ENCODE results near the gene UNC13A.
"Not testable (repeated sequence)": the region's sequence is repeated elsewhere in the genome, so short reads cannot be mapped to it uniquely, and the experiment has no call there.

The UNC13A gene

DNA sequence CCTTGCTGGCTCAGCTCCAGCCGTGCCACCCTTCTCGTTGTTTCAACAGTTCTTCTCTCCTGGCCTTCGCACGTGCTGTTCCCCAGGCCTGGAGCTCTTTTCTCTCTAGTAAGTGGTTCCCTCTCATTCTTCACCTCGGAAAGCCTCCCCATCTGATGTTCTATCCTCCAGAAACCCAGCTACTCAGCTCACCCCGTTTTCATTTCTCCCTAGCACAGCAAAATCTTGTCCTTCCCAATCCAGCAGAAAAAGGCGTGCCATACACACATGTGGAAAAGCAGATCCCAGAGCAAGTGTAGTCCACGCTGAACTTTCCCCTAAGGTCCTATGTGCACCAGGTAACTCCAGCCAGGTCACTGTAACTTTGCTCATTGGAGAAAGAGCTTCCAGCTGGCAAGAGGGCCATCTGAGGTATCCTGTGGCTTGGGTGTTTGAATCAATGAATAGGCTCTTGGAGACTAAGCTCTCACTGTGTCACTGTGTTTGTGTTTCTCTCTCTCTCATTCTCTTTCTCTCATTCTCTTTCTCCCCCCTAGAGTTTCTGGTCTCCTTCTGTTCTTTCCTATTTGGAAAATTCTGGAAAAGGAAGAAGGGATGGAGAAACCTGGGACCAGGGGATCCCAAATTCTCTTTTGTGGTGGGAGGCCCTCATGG lies 83.7 kb downstream of the UNC13A start:
- DNase-seq (ENCODE audit: low spot score): no peak

DNA sequence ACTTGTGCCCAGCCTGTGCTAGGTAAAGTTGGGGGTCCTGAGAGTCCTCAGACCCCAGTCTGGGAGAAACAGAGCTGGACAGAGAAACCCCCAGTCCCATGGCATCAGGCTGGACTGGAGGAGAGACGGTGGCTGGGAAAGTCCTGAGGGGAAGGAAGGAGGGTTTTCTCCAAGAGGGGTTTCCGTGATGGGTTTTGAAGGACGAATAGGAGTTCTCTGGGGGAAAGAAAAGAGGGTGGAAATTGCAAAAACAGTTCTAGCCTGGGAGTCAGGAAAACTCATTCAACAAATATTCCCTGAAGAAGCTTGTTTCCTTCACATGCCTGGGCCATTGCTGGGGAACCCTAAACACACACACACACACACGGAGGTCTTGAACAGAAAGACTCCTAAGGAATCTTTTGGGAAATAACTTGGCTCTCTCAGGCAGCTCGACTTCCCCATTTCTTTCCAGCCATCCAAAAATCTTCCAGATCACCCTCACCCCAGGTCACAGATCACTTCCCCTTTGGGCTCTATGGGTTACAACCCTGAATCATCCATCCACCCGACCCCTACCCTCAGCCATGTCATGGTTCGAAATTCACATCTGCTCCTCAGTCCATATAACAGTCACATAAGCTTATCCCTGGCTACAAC lies 85.2 kb downstream of the UNC13A start:
- no peak for DNase-seq (ENCODE audit: low spot score)

DNA sequence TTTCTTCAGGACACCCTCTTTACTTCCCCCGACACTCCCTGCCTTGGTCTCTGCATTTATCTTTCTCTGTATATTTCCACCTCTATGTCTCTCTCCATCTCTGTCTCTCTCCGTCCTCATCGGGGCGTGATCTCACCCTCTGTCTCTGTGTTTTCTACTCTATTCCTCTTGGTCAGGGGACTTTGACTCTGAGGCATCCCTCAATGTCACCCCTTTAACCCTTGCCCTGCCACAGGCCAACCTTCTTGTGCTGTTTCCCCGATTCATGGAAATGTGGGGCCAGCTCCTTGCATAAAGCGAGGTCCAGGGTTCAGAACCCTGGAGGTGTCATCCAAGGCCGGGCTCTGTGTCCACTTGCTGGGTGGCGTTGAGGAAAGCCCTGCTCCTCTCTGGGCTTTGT lies 85.9 kb downstream of the UNC13A start:
- DNase-seq (ENCODE audit: low spot score): no peak

DNA sequence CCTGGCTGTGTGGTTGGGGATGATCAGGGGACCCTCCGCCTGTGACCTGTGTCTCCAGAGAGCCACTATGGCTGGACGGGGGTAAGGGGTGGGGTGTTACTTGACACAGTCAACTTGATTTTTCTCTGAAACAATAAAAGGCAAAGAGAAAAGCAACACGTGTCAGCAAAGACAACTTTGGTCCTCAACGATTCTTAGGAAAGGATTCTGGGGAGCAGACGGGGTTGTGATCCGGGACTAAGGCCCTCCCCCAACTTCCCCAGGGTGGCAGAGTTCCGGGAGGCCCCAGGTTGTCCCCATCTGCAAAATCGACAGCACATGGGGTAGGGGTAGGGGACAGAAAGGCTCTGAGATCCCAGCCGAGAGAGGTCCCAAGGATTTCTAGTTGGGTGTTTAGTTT lies 86.5 kb downstream of the UNC13A start:
- DNase-seq (ENCODE audit: low spot score): no peak

DNA sequence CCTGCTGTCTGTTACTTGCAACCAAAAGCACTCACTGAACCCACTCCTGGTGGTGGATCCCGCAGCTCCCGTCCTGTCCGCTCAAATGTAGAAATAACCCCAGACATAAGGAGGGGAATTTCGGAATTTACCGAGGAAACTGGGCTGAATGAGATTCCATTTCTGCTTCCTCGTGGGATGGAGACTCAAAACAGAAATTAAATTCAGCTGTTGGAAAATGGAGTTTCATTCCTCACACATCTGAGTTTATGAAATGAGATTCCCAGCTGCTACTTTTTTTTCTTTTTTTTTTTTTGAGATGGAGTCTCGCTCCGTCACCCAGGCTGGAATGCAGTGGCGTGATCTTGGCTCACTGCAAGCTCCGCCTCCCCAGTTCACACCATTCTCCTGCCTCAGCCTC lies 88.4 kb downstream of the UNC13A start:
- no peak for DNase-seq (ENCODE audit: low spot score)

DNA sequence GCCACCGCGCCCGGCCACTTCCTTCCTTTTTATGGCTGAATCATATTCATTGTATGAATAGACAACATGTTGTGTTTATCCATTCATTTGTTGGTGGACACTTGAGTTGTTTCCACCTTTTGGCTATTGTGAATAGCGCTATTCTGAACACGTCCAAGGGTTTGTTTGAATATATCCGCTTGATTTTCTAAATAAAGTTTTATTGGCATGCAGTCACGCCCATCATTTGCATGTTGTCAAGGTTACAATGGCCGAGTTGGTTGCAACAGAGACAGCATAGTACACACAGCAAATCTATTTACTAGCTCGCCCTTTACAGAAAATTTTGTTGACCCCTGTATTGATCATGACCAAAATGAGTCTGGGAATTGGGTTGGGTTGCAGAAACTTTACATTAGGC lies 89.2 kb downstream of the UNC13A start:
- no peak for DNase-seq (ENCODE audit: low spot score)

DNA sequence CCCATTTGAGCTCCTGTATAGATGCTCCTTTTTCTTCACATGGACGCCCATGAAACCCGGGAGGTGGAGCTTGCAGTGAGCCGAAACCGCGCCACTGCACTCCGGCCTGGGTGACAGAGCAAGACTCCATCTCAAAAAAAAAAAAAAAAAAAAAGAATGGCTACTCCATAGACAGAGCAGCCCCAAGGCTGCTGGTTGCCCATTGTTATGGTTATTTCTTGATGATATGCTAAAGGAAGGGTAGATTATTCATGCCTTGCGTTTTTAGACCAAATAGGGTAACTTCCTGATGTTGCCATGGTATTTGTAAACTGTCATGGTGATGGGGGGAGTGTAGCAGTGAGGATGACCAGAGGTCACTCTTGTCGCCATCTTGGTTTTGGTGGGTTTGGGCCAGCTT lies 90.1 kb downstream of the UNC13A start:
- not testable (repeated sequence) for DNase-seq (ENCODE audit: low spot score)

DNA sequence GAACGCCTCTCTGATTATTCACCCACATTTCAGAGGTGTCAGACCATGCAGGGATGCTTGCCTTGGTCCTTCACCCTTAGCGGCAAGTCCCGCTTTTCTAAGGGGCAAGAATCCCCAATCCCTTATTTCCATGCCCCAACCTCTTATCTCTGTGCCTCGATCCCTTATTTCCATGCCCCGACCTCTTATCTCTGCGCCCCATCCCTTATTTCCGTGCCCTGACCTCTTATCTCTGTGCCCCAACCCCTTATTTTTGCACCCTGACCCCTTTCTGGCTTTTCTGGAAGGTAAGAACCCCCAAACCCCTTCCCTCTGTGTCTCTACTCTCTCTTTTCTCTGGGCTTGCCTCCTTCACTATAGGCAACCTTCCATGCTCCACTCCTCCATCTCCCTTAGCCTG lies 93.9 kb downstream of the UNC13A start:
- not testable (repeated sequence) for DNase-seq (ENCODE audit: low spot score)

DNA sequence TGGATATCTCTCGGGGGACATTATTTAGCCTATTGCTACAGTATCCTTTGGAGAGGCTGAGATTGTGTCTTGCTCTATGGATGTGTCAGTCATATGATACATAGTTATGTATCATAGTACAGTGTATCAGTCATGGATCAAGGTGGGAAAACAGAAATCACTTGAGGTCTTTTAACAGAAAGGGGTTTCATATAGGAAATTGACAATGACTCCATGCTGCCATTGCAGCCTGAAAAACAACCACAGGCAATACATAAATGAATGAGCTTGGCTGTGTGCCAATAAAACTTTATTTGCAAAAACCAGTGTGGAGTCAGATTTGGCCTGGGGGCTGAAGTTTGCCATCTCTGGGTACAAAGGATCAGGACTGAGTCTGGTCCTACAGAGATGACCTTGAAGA lies 97.3 kb downstream of the UNC13A start:
- DNase-seq (ENCODE audit: low spot score): no peak

DNA sequence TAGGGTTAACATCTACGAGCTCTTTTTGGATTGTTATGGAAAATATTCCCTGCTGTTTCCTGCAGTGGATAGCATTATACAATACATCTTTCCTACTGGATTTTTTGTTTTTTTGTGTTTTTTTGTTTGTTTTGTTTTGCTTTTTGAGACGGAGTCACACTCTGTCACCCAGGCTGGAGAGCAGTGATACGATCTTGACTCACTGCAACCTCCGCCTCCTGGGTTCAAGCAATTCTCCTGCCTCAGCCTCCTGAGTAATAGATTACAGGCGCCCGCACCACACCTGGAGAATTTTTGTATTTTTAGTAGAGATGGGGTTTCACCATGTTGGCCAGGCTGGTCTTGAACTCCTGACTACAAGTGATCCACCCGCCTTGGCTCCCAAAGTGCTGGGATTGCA lies 102.8 kb downstream of the UNC13A start:
- not testable (repeated sequence) for DNase-seq (ENCODE audit: low spot score)

DNA sequence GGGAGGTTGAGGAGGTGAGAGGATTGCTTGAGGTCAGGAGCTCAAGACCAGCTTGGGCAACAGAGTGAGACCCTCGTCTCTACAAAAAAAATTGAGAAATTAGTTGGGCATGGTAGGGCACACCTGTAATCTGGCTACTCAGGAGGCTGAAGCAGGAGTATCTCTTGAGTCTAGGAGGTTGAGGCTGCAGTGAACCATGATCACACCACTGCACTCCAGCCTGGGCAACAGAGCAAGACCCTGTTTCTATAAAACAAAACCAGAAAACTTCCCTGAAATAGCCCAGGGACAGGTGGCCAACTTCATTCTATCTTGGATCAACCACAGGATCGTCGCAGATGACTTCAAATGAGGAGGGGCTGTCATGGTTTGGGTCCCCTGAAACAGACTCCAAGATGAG lies 104.0 kb downstream of the UNC13A start:
- DNase-seq (ENCODE audit: low spot score): no peak

DNA sequence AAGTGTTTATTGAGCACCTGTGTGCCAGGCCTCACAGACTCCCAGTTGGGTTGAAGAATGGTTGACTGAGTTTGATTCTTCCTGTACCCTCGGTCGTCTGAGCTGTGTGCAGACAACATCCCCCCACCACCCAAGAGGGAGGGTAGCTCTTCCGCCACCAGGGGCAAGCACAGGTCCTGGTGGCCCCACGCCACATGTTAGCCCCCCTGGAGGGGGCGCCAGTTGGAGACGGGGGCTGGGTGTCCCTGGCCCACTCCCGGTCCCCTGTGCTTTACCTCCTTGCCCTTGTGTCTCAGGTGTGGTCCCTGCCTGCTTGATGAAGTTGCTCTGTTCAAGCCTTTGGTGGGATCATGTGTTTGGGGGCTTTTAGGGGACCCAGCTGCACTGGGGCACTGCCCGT lies 105.5 kb downstream of the UNC13A start:
- no peak for DNase-seq (ENCODE audit: low spot score)

DNA sequence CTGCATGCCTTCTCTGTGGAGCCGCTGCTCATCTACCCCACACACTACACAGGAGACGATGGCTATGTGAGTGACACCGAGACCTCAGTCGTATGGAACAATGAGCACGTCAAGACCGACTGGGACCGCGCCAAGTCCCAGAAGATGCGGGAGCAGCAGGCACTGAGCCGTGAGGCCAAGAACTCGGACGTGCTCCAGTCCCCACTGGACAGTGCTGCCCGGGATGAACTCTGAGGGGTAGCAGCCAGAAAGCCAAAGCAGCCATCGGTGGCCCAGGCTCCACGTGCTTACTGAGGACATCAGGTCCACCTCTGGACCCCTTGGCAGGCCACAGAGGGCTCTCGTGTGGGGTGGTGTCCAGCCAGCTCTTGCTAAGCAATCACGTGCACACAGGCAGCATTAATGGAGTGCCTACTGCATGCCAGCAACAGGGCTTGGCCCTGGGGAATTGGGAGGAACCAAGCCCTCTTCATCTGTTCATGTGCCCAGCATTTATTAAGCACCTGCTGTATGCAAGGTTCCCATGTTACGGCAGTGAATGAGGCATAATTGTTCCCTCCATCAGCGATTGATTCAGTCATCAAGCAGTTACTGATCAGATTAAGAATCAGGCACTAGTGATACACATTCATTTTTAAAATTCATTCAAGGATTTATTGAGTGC lies 106.8 kb downstream of the UNC13A start:
- no peak for DNase-seq (ENCODE audit: low spot score)

DNA sequence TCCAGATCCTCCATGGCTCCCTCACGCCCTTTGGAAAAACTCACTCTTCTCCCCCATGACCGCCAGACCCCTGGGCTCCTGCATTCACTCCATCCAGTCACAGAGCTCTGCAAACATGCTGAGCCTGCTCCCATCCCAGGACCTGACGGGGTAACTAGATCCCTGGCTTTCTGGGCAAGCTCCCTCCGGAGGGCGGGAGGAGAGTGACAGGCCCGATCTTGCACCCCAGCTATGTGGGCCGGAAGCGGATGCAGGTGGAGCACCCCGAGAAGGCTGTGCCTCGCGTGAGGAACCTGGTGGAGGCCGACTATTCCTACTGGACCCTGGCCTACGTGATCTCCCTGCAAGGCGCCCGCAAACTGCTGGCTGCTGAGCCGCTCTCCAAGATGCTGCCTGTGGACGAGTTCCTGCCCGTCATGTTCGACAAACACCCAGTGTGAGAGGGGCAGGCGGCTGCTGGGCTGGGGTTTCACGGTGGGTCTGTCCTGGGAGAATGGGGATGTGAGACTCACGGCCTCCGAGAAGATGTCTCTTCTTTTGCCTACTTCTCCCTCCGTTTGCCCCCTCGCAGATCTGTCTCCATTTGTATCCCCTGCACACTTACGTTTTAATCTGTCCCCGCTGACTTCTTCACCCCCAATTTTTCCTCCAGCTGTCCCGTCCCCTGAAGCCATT lies 107.5 kb downstream of the UNC13A start:
- DNase-seq (ENCODE audit: low spot score): no peak

DNA sequence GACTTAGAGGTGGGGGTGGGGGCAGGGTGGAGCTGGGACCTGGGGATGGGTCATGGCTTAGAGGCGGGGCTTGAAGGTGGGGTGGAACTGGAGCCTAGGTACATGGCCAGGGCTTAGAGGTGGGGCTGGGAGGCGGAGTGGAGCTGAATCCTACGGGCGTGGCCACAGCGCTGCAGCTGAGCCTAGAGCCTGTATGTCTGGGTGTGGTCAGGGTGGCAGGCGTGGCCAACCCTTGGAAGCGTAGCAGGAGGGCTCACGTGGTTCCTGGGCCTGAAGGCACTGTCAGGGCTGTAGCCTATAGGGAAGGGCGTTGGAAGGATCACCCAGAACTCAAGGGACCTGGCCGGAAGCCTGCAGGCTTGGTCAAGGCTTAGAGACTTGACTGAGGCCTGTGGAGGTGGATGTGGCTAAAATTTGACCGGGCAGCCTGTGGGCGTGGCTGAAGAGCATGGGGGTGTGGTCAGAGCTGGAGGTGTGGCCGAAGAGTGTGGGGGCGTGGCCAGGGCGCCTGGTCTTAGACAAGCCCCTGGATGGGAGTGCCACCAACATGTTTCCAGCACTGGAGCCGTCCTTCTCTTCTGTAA lies 108.4 kb downstream of the UNC13A start:
- peak; percentile 96 for DNase-seq (ENCODE audit: low spot score)

DNA sequence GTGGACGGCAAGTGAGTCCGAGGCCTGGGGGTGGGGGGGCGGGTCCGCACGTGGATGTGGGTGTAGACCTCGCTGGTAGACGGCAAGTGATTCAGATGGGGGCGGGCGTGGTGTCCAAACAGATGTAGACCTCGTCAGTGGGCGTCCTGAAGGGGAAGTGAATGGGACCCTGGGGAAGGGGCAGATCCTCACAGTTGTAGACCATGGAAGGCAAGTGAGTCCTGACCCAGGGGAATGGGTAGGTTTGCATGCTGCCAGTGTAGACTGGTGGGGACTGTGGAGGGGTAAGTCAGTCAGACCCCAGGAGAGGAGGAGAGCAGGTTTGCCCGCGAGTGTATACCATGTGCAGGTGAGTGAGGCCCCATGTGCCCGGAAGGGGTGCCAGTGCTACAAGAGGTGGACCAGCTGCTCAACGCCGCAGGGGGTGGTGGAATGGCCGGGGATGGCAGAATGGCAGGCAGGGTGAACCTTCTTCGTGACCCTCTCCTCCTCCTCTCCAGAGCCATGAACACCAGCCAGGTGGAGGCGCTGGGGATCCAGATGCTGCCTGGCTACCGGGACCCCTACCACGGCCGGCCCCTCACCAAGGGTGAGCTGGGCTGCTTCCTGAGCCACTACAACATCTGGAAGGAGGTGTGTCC lies 110.6 kb downstream of the UNC13A start:
- DNase-seq (ENCODE audit: low spot score): no peak

DNA sequence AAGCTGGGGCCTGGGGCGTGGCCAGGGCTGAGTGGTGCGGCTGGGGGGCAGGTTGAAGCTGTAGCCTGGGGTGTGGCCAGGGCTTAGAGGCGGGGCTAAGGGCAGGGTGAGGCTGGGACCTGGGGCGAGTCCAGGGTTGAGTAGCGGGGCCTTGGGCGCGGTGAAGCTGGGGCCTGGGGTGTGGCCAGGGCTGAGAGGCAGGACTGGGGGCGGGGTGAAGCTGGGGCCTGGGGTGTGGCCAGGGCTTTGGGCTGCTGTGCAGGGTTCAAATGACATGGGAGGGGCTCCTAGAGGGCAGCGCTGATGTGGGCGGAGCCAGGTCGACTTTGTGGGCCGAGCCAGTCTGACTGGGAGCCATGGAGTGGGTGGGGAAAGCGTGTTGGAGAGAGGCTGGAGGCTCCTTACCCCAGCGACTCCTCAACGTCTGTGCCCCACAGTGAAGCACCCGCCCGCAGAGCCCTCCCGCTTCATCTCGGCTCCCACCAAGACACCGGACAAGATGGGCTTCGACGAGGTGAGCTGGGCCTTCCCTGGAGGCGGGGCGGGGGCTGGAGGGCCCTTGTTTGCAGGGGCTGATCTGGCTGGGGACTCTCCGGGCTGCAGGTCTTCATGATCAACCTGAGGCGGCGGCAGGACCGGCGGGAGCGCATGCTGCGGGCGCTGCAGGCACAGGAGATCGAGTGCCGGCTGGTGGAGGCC lies 111.2 kb downstream of the UNC13A start:
- peak; percentile 46 for DNase-seq (ENCODE audit: low spot score)

DNA sequence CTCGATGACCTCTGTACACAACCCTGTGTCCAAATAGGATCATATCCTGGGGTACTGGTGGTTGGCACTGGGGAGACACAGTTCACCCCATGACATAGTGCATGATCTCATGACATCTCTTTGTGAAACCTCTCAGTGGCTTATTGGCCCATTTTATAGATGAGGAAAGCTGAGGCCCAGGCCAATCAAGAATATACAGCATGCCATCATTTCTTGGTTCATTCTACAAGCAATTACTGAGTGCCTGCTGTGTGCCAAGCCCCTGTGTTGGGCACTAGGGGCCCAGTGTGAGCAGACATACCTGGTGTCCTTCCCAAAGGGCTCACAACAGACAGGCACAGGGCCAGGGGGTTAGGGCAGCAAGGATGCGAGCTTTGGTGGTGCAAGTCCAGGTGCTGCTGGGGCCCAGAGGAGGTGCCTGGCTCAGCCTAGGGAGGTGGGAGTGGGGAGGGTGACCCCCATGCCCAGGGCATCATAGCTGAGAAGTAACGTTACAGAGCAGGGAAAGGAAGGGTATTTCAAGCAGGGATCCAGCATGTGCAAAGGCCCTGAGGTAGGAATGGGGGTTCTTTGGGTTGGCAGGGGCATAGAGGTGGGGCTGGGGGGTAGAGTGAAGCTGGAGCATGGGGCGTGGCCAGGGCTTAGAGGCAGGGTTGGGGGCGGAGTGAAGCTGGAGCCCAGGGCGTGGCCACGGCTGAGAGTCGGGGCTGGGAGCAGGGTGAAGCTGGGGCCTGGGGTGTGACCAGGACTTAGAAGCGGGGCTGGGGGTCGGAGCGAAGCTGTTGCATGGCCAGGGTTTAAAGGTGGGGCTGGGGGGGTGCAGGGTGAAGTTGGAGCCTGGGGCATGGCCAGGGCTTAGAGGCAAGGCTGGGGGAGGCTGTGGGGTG lies 112.0 kb downstream of the UNC13A start:
- no peak for DNase-seq (ENCODE audit: low spot score)

DNA sequence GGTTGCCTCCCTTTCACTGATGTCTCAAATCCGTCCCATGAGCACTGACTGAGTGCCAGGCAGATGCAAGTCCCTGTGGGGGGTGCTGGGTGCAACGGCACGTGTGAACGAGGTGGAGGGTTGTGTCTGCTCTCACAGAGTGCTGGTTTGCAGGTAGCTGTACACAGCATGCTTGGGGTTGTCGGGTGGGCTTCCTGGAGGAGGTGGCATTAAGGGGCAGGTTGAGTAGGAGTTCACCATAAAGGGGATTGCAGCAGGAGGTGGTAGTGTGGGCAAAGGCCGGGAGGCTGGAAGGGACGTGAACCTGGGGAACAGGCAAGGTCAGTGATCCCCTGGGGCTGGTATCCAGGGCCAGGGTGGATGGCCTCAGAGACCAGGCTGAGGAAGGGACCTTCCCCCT lies 115.5 kb downstream of the UNC13A start:
- DNase-seq (ENCODE audit: low spot score): no peak

DNA sequence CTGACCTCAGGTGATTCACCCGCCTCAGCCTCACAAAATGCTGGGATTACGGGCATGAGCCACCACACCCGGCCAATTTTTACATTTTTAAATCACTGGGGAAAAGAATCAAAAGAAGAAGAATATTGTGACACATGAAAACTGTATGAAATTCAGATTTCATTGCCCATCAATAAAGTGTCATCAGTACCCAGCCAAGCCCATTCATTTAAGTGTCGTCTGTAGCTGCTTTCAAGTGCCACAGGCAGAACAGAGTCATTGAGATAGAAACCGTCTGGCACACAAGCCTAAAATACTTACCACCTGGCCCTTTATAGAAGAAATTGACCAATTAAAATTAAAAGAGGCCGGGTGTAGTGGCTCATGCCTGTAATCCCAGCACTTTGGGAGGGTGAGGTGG lies 117.4 kb downstream of the UNC13A start:
- DNase-seq (ENCODE audit: low spot score): no peak

DNA sequence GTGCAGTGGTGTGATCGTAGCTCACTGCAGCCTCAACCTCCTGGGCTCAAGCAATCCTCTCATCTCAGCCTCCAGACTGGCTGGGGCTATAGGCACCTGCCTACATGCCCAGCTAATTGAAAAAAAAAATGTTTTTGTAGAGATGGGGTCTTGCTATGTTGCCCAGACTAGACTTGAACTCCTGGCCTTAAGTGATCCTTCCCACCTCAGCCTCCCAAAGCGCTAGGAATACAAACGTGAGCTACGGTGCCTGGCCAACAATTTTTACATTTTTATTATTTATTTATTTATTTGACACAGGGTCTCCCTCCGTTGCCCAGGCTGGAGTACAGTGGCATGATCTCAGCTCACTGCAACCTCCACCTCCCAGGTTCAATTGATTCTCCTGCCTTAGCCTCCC lies 117.9 kb downstream of the UNC13A start:
- DNase-seq (ENCODE audit: low spot score): not testable (repeated sequence)
